B cell (primary cell): ENCODE data around the gene ABCA7. TPM values are rescaled to one million over a fixed set of nuclear protein-coding genes. Genes with fewer than 3 reads are reported as not detected.
A peak's percentile ranks its signal among the peaks of the same experiment; 100 is the strongest.

ENCODE experiments used
- ATAC-seq: fragments of 200-7000 bp; cut with Tn5 transposase; one replicate; pipeline ENCODE4 v1.10.0; 2021; ENCODE audit warnings: low read depth, mild to moderate bottlenecking, moderate number of reproducible peaks, moderate library complexity
- CTCF ChIA-PET: fragments of 350-600 bp; sonication (Branson Sonifier 250); formaldehyde crosslinking; loops from one replicate; lab custom pipeline; 2021; ENCODE audit warnings: antibody characterized with exemption, inconsistent platforms; lab: Charles Lee
- POLR2A ChIA-PET: fragments of 350-600 bp; sonication (Branson Sonifier 250); formaldehyde crosslinking; loops from one replicate; lab custom pipeline; 2021; ENCODE audit warnings: antibody characterized with exemption; lab: Charles Lee
- DNase-seq: peaks from one replicate; pipeline ENCODE4 v3.0.0; 2013
- H2AFZ ChIP-seq: 2 replicates; pipeline ENCODE4 v1.6.1; 2012; ENCODE audit warnings: mild to moderate bottlenecking, low read depth, low read length; ENCODE audit not compliant: insufficient read depth, poor library complexity, severe bottlenecking
- H3K27ac ChIP-seq, 2 donors: 1 replicate in 1 of 2; 2 replicates in 1 of 2; pipeline ENCODE4 v1.5.1; 2012 to 2013; ENCODE audit warnings: low read length in 2 of 2, mild to moderate bottlenecking in 2 of 2, moderate library complexity in 1 of 2
- H3K27me3 ChIP-seq, 4 experiments: fragments of 200-600 bp in 1 of 4; sonication (generic) in 1 of 4; replicated peaks in 1 of 4; 1 replicate in 2 of 4; 2 replicates in 2 of 4; pipeline versions ENCODE4 v1.6.1 to v1.7.0; 2013 to 2016; ENCODE audit warnings: low read length in 3 of 4, mild to moderate bottlenecking in 2 of 4, mixed read lengths in 1 of 4, moderate library complexity in 1 of 4; ENCODE audit not compliant: insufficient read depth in 4 of 4, control insufficient read depth in 3 of 4; ENCODE audit errors: control extremely low read depth in 1 of 4
- H3K36me3 ChIP-seq, 2 experiments: replicated peaks in 1 of 2; 1 replicate in 1 of 2; 2 replicates in 1 of 2; pipeline versions ENCODE4 v1.6.1 to v1.7.1; 2013; ENCODE audit warnings: low read length in 1 of 2; ENCODE audit not compliant: insufficient read depth in 2 of 2, control insufficient read depth in 1 of 2; ENCODE audit errors: control extremely low read depth in 1 of 2, extremely low read depth in 1 of 2
- H3K4me1 ChIP-seq, 2 donors: fragments of 200-600 bp in 1 of 2; sonication (generic) in 1 of 2; 1 replicate in 1 of 2; 2 replicates in 1 of 2; pipeline versions ENCODE4 v1.5.1 to v1.6.1; 2013 to 2017; ENCODE audit warnings: low read length in 2 of 2; ENCODE audit not compliant: control insufficient read depth in 2 of 2, insufficient read depth in 2 of 2
- H3K4me2 ChIP-seq: replicated peaks from 2 replicates; pipeline ENCODE3; 2012; ENCODE audit warnings: mild to moderate bottlenecking, low read depth, low read length; ENCODE audit not compliant: poor library complexity, severe bottlenecking
- H3K4me3 ChIP-seq, 5 experiments: fragments of 200-600 bp in 1 of 5; sonication (generic) in 1 of 5; 1 replicate in 3 of 5; 2 replicates in 2 of 5; pipeline versions ENCODE4 v1.5.1 to v1.7.0; 2011 to 2016; ENCODE audit warnings: low read length in 4 of 5, mild to moderate bottlenecking in 4 of 5, low read depth in 2 of 5, control low read depth in 1 of 5, moderate library complexity in 1 of 5; ENCODE audit not compliant: insufficient read depth in 1 of 5; ENCODE audit errors: control extremely low read depth in 1 of 5, extremely low read depth in 1 of 5
- H3K79me2 ChIP-seq: fragments of 200-600 bp; sonication (generic); one replicate; pipeline ENCODE4 v1.6.0; 2016; ENCODE audit warnings: low read length; ENCODE audit not compliant: control insufficient read depth, insufficient read depth
- H3K9ac ChIP-seq: fragments of 200-600 bp; sonication (generic); 2 replicates; pipeline ENCODE4 v1.6.1; 2017; ENCODE audit warnings: mild to moderate bottlenecking, low read length, moderate library complexity
- H3K9me3 ChIP-seq, 3 donors: one replicate each; pipeline versions ENCODE4 v1.6.1 to v1.7.1; 2013; ENCODE audit warnings: low read length in 2 of 3; ENCODE audit not compliant: control insufficient read depth in 2 of 3, insufficient read depth in 1 of 3; ENCODE audit errors: control extremely low read depth in 1 of 3
- H4K20me1 ChIP-seq: 2 replicates; pipeline ENCODE4 v1.6.0; 2012; ENCODE audit warnings: mild to moderate bottlenecking, low read length; ENCODE audit not compliant: insufficient read depth, control insufficient read depth, poor library complexity, severe bottlenecking
- H3K27ac Mint-ChIP-seq: one replicate; pipeline ENCODE4 v1.8.0; 2021; ENCODE audit warnings: mixed read lengths
- H3K27me3 Mint-ChIP-seq: one replicate; pipeline ENCODE4 v1.8.0; 2021; ENCODE audit warnings: mixed read lengths
- H3K4me1 Mint-ChIP-seq: one replicate; pipeline ENCODE4 v1.8.0; 2021; ENCODE audit warnings: mixed read lengths
- H3K4me3 Mint-ChIP-seq: one replicate; pipeline ENCODE4 v1.8.0; 2021; ENCODE audit warnings: mixed read lengths
- H3K9me3 Mint-ChIP-seq: one replicate; pipeline ENCODE4 v1.8.0; 2022; ENCODE audit warnings: mixed read lengths; ENCODE audit not compliant: insufficient read depth
- EZH2 ChIP-seq: IDR thresholded peaks from 2 replicates; pipeline ENCODE4 v1.6.1; 2012; ENCODE audit warnings: borderline replicate concordance, low read depth, mild to moderate bottlenecking, moderate library complexity, low read length; ENCODE audit not compliant: insufficient read depth, poor library complexity, severe bottlenecking
- WGBS: methylation state at CpG from one replicate; pipeline ENCODE4 v1.1.5; 2013; ENCODE audit warnings: missing lambda C conversion rate; ENCODE audit not compliant: insufficient coverage; 5-methylcytosine and 5-hydroxymethylcytosine counted together
- intact Hi-C: fragments of 100-400 bp; cut with micrococcal nuclease; formaldehyde crosslinking; loops from one replicate; pipeline ENCODE4 v1.10.0; 2022
- polyA plus RNA-seq: library from polyadenylated mRNA; depleted of rRNA; stranded (reverse); fragments of >200 nt; gene quantifications from 2 replicates; pipeline ENCODE4 v1.2.3, GENCODE V29; 2012
- total RNA-seq, 2 donors: library from RNA; stranded (reverse); fragments of 120-200 nt in 1 of 2; gene quantifications; 1 replicate in 1 of 2; 2 replicates in 1 of 2; pipeline versions ENCODE4 v1.2.3 to v1.2.4, GENCODE V29; 2013 to 2022
- TF ChIP-seq, protein P1 (sequence below): fragments of 200-600 bp; IDR thresholded peaks from one replicate; pipeline ENCODE4 v1.8.0; 2022; ENCODE audit warnings: antibody characterized with exemption, mild to moderate bottlenecking

ABCA7 gene
- total and polyA plus RNA-seq, 2 donors (not counting 1 experiment from before 2014, with no cell fraction given) = 192 to 281 TPM

DNA sequence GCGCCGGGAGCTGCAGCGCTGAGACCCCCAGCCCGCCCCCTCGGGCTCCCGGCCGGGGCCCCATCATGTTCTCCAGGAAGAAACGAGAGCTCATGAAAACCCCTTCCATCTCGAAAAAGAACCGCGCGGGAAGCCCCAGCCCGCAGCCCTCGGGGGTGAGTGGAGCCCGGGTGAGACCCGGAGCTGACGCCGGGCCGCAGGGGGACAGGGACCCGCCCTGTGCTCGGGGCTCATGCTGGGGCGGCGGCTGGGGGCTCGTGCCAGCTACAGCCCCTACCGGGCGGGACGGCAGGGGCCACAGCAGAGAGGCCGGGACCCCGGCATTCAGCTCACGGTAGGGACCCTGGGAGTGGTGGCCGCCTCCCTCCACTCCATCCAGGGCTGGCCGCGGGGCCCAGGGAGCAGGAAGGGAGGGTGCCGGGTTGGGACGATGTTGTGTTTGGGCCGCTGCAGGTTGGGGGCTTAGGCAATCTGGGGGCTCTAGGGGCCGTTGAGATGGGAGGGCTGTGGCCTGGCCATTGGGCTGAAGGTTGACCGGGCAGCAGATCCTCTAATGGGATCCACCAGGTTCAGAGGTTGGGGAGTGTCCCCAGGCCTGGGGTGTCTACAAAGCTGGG, 27.5 kb downstream of the ABCA7 start:
- Histone ChIP-seq H3K27me3 (no peaks in the 10 kb centered on the region), H3K4me3 (peak overlapping the region; percentile 55 to 99 (median 90)), H3K9me3 (peaks cover 0 to 19% (median 0%) of the 10 kb centered on the region in 3 donors), H3K9ac (peak overlapping the region; percentile 94), H4K20me1 (peaks cover 74% of the 10 kb centered on the region), H3K36me3 (peaks cover 0 to 33% of the 10 kb centered on the region in 2 experiments), H3K79me2 (peaks cover 57% of the 10 kb centered on the region), H3K4me2 (peak overlapping the region; percentile 91), H3K4me1 (peaks cover 50 to 74% of the 10 kb centered on the region in 2 donors), H3K27ac (peak overlapping the region; percentile 77 to 87), H2AFZ (peak overlapping the region; percentile 38)
- H3K4me1 Mint-ChIP-seq = peaks cover 44% of the 10 kb centered on the region
- ChIA-PET POLR2A (interaction anchor here (0.5 to 6.3 kb wide), 25 partner anchors 9 to 1617 kb away, joined by 3 to 97 read pairs (median 5); partner anchors contain the start of genes ABCA7, ATP5F1D, CNN2 and GPX4), CTCF (interaction anchor here (1.2 to 5.2 kb wide), 16 partner anchors 9 to 208 kb away, joined by 3 to 56 read pairs (median 6); partner anchors contain the start of genes ABCA7, CNN2, FAM174C and POLR2E)
- WGBS = 0% methylated on average over 33 of the region's 38 CpGs
- ATAC-seq (peak; percentile 31), DNase-seq (no peak)
- intact Hi-C loops = loop anchor here (5.0 to 10.0 kb wide), 2 partner anchors 35 to 143 kb away; partner anchors contain the start of genes ARID3A and GPX4
- H3K27me3 Mint-ChIP-seq = no peaks in the 10 kb centered on the region
- H3K9me3 Mint-ChIP-seq = no peaks in the 10 kb centered on the region
- H3K4me3 Mint-ChIP-seq = peak overlapping the region; percentile 96
- H3K27ac Mint-ChIP-seq = peak overlapping the region; percentile 97
- TF ChIP-seq, protein P1, sequence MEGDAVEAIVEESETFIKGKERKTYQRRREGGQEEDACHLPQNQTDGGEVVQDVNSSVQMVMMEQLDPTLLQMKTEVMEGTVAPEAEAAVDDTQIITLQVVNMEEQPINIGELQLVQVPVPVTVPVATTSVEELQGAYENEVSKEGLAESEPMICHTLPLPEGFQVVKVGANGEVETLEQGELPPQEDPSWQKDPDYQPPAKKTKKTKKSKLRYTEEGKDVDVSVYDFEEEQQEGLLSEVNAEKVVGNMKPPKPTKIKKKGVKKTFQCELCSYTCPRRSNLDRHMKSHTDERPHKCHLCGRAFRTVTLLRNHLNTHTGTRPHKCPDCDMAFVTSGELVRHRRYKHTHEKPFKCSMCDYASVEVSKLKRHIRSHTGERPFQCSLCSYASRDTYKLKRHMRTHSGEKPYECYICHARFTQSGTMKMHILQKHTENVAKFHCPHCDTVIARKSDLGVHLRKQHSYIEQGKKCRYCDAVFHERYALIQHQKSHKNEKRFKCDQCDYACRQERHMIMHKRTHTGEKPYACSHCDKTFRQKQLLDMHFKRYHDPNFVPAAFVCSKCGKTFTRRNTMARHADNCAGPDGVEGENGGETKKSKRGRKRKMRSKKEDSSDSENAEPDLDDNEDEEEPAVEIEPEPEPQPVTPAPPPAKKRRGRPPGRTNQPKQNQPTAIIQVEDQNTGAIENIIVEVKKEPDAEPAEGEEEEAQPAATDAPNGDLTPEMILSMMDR = no peak
- TF ChIP-seq EZH2 = no peak
